Gastrocnemius medialis (tissue), 4 donors: Measurements from ENCODE around the gene SPATA6L. TPM values are rescaled to one million over a fixed set of nuclear protein-coding genes. Genes with fewer than 3 reads are reported as not detected.

Experiments
- ATAC-seq, 2 donors: fragments of 150-250 bp; one replicate each; pipeline ENCODE4 v1.9.1; 2016
- DNase-seq, 2 donors: peaks; one replicate each; pipeline ENCODE4 v3.0.0-alpha.2; 2019
- H3K27ac ChIP-seq, 4 donors: fragments of 200-600 bp; sonication (generic); 1 replicate in 1 of 4; 2 replicates in 3 of 4; pipeline ENCODE4 v1.5.1; 2016 to 2018; ENCODE audit warnings: mild to moderate bottlenecking in 2 of 4, moderate library complexity in 1 of 4
- H3K27me3 ChIP-seq, 3 donors: fragments of 200-600 bp; sonication (generic) in 2 of 3; 1 replicate in 1 of 3; 2 replicates in 2 of 3; pipeline versions ENCODE4 v1.5.1 to v1.6.0; 2016 to 2019; ENCODE audit warnings: mild to moderate bottlenecking in 1 of 3, moderate library complexity in 1 of 3
- H3K36me3 ChIP-seq, 2 donors: fragments of 200-600 bp; sonication (generic) in 1 of 2; one replicate each; pipeline ENCODE4 v1.5.1; 2017 to 2018
- H3K4me1 ChIP-seq, 2 donors: fragments of 200-600 bp; sonication (generic) in 1 of 2; one replicate each; pipeline ENCODE4 v1.5.1; 2016 to 2017; ENCODE audit warnings: mild to moderate bottlenecking in 2 of 2
- H3K4me3 ChIP-seq, 4 donors: fragments of 200-600 bp; sonication (generic) in 3 of 4; 1 replicate in 1 of 4; 2 replicates in 3 of 4; pipeline ENCODE4 v1.5.1; 2016 to 2019; ENCODE audit warnings: mild to moderate bottlenecking in 2 of 4
- H3K9me3 ChIP-seq, 3 donors: fragments of 200-600 bp; sonication (generic) in 2 of 3; 1 replicate in 1 of 3; 2 replicates in 2 of 3; pipeline ENCODE4 v1.5.1; 2016 to 2019
- POLR2A ChIP-seq, 2 donors: fragments of 450-650 bp; IDR thresholded peaks; one replicate each; pipeline ENCODE4 v1.6.1; 2017; ENCODE audit warnings: antibody characterized with exemption in 2 of 2, mild to moderate bottlenecking in 2 of 2, moderate library complexity in 2 of 2
- in situ Hi-C, 4 donors: fragments of 200-750 bp; cut with MboI; loops; one replicate each; pipeline versions ENCODE4 v1.15.0 to v1.8.0; 2017; ENCODE audit warnings: low sequenced_read_pairs in 4 of 4
- intact Hi-C: fragments of 100-400 bp; cut with DNase I; formaldehyde crosslinking; loops from one replicate; pipeline ENCODE4 v1.15.1; 2023; ENCODE audit warnings: low total_unique reads
- total RNA-seq, 4 donors: library from RNA; depleted of rRNA; stranded (reverse); fragments of >200 nt; gene quantifications; one replicate each; pipeline versions ENCODE4 v1.1.0 to v1.2.3, GENCODE V29; 2016
- TF ChIP-seq, protein P1 (sequence below), 5 experiments: fragments of 450-650 bp in 3 of 5; fragments of 200-600 bp in 2 of 5; sonication (generic) in 2 of 5; IDR thresholded peaks in 4 of 5; conservative IDR thresholded peaks in 1 of 5; 1 replicate in 4 of 5; 2 replicates in 1 of 5; pipeline ENCODE4 v1.5.1; 2016 to 2019; ENCODE audit warnings: antibody characterized with exemption in 5 of 5, mild to moderate bottlenecking in 3 of 5, moderate library complexity in 3 of 5

The SPATA6L gene
- total RNA-seq, 4 donors from 2014 or later = 0.39 to 0.44 TPM; not detected in 2

DNA sequence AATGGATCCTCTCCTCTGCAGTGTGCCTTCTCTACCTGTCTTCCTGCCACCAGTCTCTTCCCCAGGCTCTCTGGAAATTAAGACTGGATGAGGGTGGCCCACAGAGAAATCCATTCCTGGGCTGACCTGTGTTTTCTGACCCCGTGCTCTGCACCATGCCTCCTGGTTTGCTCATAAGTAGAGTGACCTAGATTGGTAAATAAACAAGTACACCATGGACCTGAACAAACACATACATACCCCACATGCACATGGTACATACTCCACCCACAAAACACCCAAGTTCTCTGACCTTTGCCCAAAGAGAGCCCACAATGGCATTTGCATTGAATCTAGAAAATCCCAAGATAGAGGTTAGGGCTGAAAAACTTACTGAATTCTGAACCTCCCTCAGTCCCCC lies 81.6 kb downstream of the SPATA6L start:
- in situ Hi-C loops (no loop called here), intact Hi-C loops (no loop called here)
- ATAC-seq (no peak), DNase-seq (no peak)
- Histone ChIP-seq H3K36me3 (no peaks in the 10 kb centered on the region), H3K4me1 (peaks cover 17 to 20% of the 10 kb centered on the region in 2 donors), H3K4me3 (no peak overlapping the region), H3K27ac (no peak overlapping the region), H3K9me3 (no peaks in the 10 kb centered on the region), H3K27me3 (no peaks in the 10 kb centered on the region)
- no peak for TF ChIP-seq POLR2A (IDR thresholded peaks at IDR 0.05)
- TF ChIP-seq, protein P1, sequence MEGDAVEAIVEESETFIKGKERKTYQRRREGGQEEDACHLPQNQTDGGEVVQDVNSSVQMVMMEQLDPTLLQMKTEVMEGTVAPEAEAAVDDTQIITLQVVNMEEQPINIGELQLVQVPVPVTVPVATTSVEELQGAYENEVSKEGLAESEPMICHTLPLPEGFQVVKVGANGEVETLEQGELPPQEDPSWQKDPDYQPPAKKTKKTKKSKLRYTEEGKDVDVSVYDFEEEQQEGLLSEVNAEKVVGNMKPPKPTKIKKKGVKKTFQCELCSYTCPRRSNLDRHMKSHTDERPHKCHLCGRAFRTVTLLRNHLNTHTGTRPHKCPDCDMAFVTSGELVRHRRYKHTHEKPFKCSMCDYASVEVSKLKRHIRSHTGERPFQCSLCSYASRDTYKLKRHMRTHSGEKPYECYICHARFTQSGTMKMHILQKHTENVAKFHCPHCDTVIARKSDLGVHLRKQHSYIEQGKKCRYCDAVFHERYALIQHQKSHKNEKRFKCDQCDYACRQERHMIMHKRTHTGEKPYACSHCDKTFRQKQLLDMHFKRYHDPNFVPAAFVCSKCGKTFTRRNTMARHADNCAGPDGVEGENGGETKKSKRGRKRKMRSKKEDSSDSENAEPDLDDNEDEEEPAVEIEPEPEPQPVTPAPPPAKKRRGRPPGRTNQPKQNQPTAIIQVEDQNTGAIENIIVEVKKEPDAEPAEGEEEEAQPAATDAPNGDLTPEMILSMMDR (IDR thresholded peaks at IDR 0.05 in 4 of 5, conservative IDR thresholded peaks at IDR 0.05 in 1 of 5) = no peak

DNA sequence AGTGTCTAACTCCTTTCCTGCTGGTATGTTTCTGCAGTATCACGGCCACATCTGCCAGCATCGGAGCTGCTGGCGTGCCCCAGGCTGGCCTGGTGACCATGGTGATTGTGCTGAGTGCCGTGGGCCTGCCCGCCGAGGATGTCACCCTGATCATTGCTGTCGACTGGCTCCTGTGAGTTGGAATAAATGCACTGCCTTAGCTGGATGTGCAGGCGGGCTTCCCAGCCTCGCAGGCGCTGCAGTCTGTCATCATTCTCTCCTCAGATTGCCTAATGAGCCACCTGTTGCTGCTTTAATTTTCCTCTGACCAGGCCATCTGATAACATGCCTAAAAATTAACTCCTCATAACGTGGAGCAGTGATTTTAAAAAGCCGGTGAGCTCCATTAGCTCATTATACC lies 83.3 kb downstream of the SPATA6L start:
- Histone ChIP-seq H3K4me1 (peaks cover 17 to 20% of the 10 kb centered on the region in 2 donors), H3K27ac (peak overlapping the region; percentile 48 to 74 (median 68)), H3K27me3 (no peaks in the 10 kb centered on the region), H3K9me3 (no peaks in the 10 kb centered on the region), H3K4me3 (no peak overlapping the region), H3K36me3 (no peaks in the 10 kb centered on the region)
- intact Hi-C loops = no loop called here
- in situ Hi-C loops = no loop called here
- peak; percentile 22 to 54 for DNase-seq
- ATAC-seq = peak; percentile 93 to 94
- no peak for TF ChIP-seq POLR2A (IDR thresholded peaks at IDR 0.05)
- TF ChIP-seq, protein P1 (IDR thresholded peaks at IDR 0.05 in 4 of 5, conservative IDR thresholded peaks at IDR 0.05 in 1 of 5) = no peak

DNA sequence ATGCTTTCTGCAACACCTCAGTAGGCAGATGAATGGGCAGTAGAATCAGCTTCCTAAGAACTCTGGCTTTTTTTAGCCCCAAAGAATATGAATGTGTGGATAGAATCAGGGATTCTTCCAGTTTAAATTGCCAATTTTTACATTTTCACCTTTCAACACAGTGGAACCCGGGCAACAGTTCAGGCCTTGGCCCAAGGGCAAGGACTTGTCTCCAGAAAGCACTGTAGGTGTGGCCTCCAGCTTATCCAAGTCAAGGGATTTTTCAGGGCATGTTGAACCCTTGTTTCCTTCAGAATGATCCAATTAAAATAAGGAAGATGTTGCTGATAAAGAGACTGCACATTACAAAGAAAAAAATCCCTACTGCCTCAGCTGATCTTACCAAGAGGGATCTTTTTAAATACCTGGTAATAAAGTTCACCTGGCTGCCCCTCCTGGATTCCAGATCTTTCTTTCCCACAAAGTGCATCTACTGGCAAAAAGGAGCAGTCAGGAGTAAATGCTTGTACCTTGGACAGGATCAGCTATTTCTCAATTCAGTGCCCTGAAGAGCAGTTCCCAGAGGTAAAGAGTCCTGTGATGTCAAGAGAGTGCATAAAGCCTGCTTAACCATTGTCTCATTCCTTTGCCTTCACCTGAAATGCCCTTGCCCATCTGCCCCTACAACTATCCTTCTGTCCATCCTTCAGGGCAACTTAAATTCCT lies 84.3 kb downstream of the SPATA6L start:
- DNase-seq = no peak
- in situ Hi-C loops = no loop called here
- Histone ChIP-seq H3K4me1 (peaks cover 17 to 20% of the 10 kb centered on the region in 2 donors), H3K4me3 (no peak overlapping the region), H3K27ac (peak overlapping the region in 2 of 4 donors; percentile 68 to 74), H3K9me3 (no peaks in the 10 kb centered on the region), H3K27me3 (no peaks in the 10 kb centered on the region), H3K36me3 (no peaks in the 10 kb centered on the region)
- peak in 1 of 2 donors; percentile 47 for ATAC-seq
- no peak for TF ChIP-seq POLR2A (IDR thresholded peaks at IDR 0.05)
- TF ChIP-seq, protein P1 (IDR thresholded peaks at IDR 0.05 in 4 of 5, conservative IDR thresholded peaks at IDR 0.05 in 1 of 5) = no peak
- intact Hi-C loops = no loop called here

DNA sequence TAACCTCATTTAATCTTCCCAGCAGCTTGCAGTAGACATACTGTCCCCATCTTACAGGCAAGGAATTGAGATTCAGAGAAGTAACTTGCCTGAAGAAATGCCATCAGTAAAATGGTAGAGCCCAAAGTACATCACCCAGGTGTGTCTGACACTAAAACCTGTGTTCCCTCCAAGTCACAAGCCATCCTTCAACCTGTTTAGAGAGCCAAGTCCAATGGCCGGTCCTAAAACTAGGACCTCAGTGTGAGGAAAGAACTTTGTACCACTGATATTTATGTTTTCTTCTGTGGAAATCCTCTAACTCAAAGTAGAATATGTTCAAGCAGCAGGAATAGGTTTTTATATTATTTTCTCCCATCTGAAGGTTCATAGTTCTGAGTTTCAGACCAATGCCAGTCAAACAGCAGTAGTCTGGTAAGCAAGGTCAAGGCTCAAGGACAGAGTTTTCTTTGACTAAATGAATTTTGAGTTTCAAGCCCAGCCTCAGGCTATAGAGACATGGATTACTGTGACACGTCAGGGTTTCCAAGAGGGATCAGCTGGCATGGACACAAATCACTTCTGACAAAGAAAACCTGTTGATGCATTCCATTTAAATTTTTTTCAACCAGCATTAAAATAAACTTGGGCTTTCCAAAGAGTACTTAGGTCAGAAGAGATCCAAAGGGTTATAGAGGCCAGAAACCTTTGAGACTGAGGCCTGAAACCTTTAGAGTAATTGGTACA lies 85.1 kb downstream of the SPATA6L start:
- Histone ChIP-seq H3K4me3 (no peak overlapping the region), H3K9me3 (no peaks in the 10 kb centered on the region), H3K4me1 (peaks cover 17 to 21% of the 10 kb centered on the region in 2 donors), H3K27me3 (no peaks in the 10 kb centered on the region), H3K36me3 (no peaks in the 10 kb centered on the region), H3K27ac (peak overlapping the region in 1 of 4 donors; percentile 74)
- ATAC-seq (no peak), DNase-seq (no peak)
- in situ Hi-C loops = no loop called here
- intact Hi-C loops = no loop called here
- TF ChIP-seq, protein P1 (IDR thresholded peaks at IDR 0.05 in 4 of 5, conservative IDR thresholded peaks at IDR 0.05 in 1 of 5) = no peak
- TF ChIP-seq POLR2A (IDR thresholded peaks at IDR 0.05) = no peak
